ENCODE results near the gene RFX4.
"Not testable (repeated sequence)": the region's sequence is repeated elsewhere in the genome, so short reads cannot be mapped to it uniquely, and the experiment has no call there.

Gene RFX4

GRCh38 chr12:106692896-106693820 is 110.4 kb downstream of the RFX4 start:
- DNase-seq = no peak

DNA sequence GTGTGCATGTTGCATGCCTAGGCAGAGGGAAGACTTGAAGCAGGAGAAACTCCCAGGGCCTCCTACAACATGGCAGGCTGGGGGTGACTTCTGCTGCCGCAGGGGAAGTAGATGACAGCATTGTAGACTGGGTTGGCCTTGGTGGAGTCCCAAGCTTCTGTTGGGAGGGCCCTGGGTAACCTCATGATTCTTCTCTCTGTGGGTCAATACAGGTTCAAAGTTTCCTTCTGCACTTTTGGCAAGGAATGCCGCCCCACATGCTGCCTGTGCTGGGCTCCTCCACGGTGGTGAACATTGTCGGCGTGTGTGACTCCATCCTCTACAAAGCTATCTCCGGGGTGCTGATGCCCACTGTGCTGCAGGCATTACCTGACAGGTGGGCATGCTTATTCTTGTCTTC is 113.3 kb downstream of the RFX4 start:
- DNase-seq = no peak

- DNase-seq = no peak
These were observed 114.0 kb downstream of the RFX4 start for GRCh38 chr12:106696681-106697417.

GRCh38 chr12:106704081-106704480 is 121.3 kb downstream of the RFX4 start:
- no peak for DNase-seq

DNA sequence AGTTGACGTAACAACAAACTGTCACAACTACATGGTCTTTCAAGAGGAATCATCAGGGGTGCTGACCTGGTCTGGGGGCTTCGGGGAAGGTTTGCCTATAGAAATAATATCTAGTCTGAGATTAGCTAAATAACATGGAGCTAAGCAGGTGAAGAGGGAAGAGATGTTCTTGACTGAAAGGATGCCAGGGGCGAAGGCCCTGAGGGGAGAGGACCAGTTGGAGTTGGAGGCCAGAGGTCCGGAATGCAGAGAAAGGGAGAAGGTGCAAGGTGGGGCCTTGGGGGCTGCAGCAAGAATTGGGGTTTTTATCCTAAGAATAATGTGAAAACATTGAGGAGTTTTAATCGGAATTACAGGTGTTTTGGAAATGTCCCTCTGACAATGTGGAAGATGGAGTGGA is 123.2 kb downstream of the RFX4 start:
- no peak for DNase-seq

DNA sequence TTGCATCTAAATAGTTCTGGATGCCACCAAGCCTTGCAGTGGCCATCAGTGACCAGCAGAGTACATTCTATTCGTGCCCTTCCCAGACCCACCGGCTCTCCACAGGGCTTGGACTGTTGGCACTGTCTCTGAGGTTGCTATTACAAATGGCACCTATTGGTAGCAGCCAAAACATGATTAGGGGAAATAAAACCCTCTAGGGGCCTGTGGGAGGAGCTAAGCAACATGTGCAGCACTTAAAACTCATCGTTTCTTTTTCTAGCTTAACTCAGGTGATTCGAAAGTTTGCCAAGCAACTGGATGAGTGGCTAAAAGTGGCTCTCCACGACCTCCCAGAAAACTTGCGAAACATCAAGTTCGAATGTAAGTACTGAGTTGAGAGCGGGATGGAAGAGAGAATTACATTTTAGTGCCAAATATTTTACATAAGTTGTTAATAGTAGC is 126.3 kb downstream of the RFX4 start:
- DNase-seq = no peak

DNA sequence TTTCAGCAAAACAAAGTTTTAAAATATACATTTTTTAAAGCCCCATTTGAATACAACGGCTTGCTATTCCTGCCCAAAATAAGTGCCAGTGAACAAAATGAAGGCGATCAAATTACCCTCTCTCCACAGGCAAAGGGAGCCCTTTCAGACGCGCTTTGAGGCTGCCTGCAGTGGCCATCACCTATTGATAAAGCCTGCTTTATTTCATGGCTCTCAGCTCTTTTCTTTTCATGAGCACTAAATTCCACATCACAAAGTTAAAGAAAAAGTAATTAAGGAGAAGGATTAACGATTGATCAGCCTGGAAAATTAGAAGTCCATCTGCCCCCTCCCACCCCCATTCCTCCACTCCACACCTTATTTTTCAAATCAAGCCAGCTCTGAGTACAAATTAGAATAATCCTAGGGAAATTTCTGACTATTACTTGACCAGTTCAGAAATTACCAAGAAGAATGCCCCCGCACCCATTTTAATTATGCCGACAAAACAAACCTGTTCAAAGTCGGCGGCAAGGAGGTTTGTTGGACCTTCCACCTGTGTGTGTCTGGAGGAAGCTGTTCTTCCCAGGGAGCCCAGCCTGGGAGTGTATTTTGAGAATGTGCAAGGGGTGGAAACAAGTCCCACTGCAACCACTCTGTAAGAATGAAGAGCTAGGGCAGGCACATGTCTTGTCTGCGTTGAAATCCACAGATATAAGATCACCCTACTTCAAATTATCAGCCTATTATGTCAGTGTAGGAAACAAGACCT is 127.5 kb downstream of the RFX4 start:
- no peak for DNase-seq

- no peak for DNase-seq
These were observed 128.5 kb downstream of the RFX4 start for GRCh38 chr12:106711316-106711715.

DNA sequence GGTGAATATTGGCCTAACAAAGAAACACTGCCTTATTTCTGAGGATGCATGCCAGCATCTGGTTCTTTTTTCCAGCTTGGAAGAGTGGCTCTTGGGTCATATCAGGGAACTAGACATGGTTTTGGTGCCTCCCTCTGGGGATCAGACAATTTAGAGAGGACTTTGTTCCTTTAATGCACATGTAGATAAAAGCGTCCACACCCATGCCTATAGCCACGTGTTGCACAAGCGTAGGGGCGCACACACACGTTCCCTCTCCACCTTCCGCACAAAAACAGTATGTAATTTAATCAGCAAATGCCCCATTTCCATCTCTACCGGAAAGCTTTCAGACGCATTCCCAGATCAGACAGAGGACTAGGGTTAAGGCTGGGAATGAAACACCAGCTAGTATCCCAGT is 130.0 kb downstream of the RFX4 start:
- no peak for DNase-seq

- no peak for DNase-seq
These were observed 132.1 kb downstream of the RFX4 start for GRCh38 chr12:106714926-106715325.

- no peak for DNase-seq
These were observed 132.8 kb downstream of the RFX4 start for GRCh38 chr12:106715582-106715981.

- no peak for DNase-seq
These were observed 134.9 kb downstream of the RFX4 start for GRCh38 chr12:106717673-106718072.

DNA sequence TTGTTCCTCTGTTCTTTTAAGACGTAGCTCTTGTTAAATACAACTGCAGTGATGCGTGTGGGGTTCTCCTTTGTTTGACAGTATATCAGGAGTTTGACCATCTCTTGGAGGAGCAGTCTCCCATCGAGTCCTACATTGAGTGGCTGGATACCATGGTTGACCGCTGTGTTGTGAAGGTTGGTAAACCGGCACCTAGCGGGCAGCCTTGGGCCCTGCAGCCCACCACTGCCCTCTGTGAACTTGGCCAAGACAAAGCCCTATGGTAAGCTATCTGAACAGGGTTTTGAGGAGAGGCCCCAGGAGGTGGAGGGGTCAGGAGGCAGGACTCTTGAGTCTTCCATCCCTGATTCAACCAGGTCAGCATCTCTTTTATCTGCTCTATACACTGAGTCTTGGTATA is 137.1 kb downstream of the RFX4 start:
- no peak for DNase-seq

DNA sequence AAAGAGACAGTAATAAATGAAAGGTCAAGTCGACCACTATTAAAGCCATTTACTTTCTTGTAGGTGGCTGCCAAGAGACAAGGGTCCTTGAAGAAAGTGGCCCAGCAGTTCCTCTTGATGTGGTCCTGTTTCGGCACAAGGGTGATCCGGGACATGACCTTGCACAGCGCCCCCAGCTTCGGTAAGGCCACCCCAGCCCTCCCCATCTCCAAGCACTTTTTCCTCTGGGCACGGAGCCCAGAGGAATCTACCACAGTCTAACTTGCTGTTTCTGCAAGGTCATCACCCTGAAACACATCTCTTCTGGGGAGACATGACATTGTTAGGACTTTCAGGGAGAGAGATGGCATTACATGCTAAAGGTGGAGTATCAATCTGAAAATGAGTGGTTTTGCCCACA is 137.9 kb downstream of the RFX4 start:
- no peak for DNase-seq

DNA sequence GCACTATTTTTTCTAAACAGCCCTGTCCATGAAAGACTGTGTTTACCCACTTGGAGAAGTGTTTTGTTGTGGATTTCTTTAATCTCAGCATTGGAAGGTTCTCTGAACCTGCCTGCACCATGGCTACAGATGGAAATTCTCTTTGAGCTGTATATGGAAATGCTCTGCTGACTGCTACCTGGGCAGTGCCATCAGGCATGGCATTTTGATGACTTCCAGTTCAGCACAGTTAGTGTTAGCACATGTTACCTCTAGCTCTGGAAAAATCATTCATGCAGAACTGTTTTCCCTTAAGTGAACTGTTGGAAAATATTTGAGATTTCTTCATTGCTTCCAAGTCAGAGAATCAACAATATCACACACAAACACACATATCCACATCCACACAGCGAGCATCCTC is 139.1 kb downstream of the RFX4 start:
- no peak for DNase-seq

GRCh38 chr12:106722837-106723236 is 140.0 kb downstream of the RFX4 start:
- DNase-seq = no peak

DNA sequence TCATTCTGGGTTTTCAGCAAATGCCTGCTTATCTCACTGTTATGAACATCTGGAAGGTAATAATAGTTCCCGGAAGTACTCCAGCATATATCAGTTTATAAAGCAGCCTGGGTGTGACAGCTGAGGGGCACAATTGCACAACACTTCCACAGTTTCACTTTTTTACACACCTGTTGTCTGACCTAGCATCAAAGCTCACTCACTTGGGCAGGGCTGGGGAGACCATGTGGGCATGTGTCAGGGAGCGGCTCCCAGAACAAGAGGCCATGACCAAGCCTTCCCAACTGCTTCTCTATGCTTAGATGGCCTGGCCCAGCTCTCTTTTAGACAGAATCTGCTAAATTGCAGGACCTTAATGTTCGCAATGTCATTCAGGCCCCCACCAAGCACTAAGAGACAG is 140.6 kb downstream of the RFX4 start:
- no peak for DNase-seq

- DNase-seq = no peak
These were observed 141.3 kb downstream of the RFX4 start for GRCh38 chr12:106724116-106724515.

DNA sequence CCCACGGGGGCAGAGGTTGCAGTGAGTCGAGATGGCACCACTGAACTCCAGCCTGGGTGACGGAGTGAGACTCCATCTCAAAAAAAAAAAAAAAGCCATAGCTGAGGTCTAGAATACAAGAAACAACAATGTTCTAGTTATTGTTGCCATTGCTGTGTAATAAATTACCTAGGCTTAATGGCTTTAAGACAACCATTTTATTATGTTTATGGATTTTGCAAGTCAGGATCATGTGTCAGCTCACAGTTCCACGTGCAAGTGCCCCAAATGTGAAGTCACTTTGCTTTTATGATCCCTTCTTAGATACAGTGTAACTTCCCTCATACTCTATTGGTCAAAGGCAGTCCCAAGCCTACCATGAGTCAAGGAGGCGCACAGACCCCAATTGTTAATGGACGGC is 142.1 kb downstream of the RFX4 start:
- DNase-seq = no peak

DNA sequence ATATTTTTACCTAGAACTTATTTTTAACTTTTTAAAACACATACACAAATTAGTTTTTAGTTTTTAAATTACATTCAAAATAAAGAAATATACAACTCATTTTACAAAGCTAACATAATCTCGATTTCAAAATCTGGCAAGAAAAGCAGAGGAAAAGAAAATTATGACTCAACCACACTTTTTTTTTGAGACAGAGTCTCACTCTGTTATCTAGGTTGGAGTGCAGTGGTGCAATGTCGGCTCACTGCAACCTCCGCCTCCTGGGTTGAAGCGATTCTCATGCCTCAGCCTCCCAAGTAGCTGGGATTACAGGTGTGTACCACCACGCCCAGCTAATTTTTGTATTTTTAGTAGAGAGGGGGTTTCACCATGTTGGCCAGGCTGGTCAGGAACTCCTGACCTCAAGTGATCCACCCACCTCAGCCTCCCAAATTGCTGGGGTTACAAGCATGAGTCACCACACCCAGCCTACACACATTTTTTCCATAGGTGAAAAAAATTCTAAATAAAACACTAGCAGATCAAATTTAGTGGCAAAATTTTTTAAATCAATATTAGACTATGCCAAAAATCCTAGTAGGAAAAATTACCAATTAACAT is 143.9 kb downstream of the RFX4 start:
- not testable (repeated sequence) for DNase-seq

DNA sequence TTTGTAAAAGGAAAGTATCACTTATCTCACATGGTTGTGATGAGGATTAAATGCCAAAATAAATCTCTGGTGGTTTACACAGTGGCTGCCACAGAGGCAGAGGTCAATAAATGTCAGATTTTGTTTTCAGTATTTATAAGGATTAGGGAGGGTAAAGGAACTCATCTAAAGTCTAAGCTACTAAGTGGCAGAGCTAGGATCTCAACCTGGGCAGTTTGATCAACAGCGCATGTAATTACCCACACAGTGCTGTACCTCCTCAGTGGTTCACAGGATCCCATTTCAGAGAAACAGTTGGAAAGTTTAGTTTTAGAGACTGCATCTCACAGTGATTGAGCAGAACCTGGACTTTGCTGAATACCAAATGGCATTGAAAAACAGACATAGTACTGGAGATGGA is 146.8 kb downstream of the RFX4 start:
- DNase-seq = no peak

- DNase-seq = no peak
These were observed 150.1 kb downstream of the RFX4 start for GRCh38 chr12:106732890-106733289.

DNA sequence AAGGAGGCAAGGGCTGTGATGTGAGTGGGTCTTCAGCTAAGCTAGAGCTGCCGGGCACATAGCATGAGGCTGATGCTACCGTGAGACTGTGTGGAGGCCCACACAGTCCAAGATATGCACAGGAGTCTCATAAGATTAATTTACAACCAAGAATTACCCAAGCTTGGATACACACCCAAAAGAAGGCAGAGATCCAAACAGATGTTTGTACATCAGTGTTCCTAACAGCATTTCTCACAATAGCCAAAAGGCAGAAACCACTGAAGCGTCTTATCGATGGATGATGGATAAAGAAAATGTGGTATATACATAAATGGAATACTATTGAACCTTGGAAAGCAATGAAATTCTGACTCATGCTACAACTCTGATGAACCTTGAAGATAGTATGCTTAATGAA is 150.9 kb downstream of the RFX4 start:
- no peak for DNase-seq

Data from retina (tissue), 1 donor.